HG03469 (cell line): ENCODE results near the gene NMNAT2.

ENCODE experiments used
- ATAC-seq: cut with Tn5 transposase; IDR thresholded peaks from one replicate; pipeline ENCODE4 v1.9.1; 2021; ENCODE audit warnings: mild to moderate bottlenecking, moderate library complexity, moderate number of reproducible peaks; ENCODE audit not compliant: unreplicated experiment

NMNAT2 gene

GRCh38 chr1:183319606-183320005 lies 98.6 kb downstream of the NMNAT2 start:
- no peak for ATAC-seq

- ATAC-seq: no peak
These were observed 99.1 kb downstream of the NMNAT2 start for GRCh38 chr1:183319051-183319450.

GRCh38 chr1:183318433-183318832 lies 99.7 kb downstream of the NMNAT2 start:
- no peak for ATAC-seq

- ATAC-seq: no peak
These were observed 102.0 kb downstream of the NMNAT2 start for GRCh38 chr1:183315991-183316758.

GRCh38 chr1:183313063-183313462 lies 105.1 kb downstream of the NMNAT2 start:
- no peak for ATAC-seq

- ATAC-seq: no peak
These were observed 107.3 kb downstream of the NMNAT2 start for GRCh38 chr1:183310753-183311479.

GRCh38 chr1:183308719-183309118 lies 109.5 kb downstream of the NMNAT2 start:
- no peak for ATAC-seq

GRCh38 chr1:183306317-183307042 lies 111.7 kb downstream of the NMNAT2 start:
- ATAC-seq: no peak

GRCh38 chr1:183304440-183305107 lies 113.6 kb downstream of the NMNAT2 start:
- no peak for ATAC-seq

GRCh38 chr1:183303901-183304300 lies 114.3 kb downstream of the NMNAT2 start:
- ATAC-seq: no peak

- ATAC-seq: no peak
These were observed 114.9 kb downstream of the NMNAT2 start for GRCh38 chr1:183303323-183303645.

- no peak for ATAC-seq
These were observed 115.5 kb downstream of the NMNAT2 start for GRCh38 chr1:183302452-183303322.

- no peak for ATAC-seq
These were observed 116.9 kb downstream of the NMNAT2 start for GRCh38 chr1:183301239-183301638.

- ATAC-seq: no peak
These were observed 117.4 kb downstream of the NMNAT2 start for GRCh38 chr1:183300828-183301227.

GRCh38 chr1:183300395-183300794 lies 117.8 kb downstream of the NMNAT2 start:
- ATAC-seq: no peak

GRCh38 chr1:183296782-183297181 lies 121.4 kb downstream of the NMNAT2 start:
- no peak for ATAC-seq

- ATAC-seq: no peak
These were observed 122.7 kb downstream of the NMNAT2 start for GRCh38 chr1:183295521-183295920.

GRCh38 chr1:183293876-183294275 lies 124.3 kb downstream of the NMNAT2 start:
- no peak for ATAC-seq

GRCh38 chr1:183293241-183293640 lies 124.9 kb downstream of the NMNAT2 start:
- ATAC-seq: no peak

- no peak for ATAC-seq
These were observed 126.2 kb downstream of the NMNAT2 start for GRCh38 chr1:183291802-183292514.
